Stimulated activated naive B cell treated with anti-CD40 and anti-IgM and Interleukin-4, amounts not matched to agents 10 μg/mL and 1 μg/mL and 100 μg/mL, for 72 hours (primary cell): ENCODE data around the gene GPR18.
A peak's percentile ranks its signal among the peaks of the same experiment; 100 is the strongest.

Experiments used
- ATAC-seq, 2 donors: fragments of 150-1000 bp; cut with Tn5 transposase; replicated peaks; 2 replicates each; pipeline ENCODE4 v1.10.0; 2021; ENCODE audit warnings: moderate library complexity in 1 of 2
- DNase-seq: peaks from one replicate; pipeline ENCODE4 v3.0.0; 2021
- H3K27ac Mint-ChIP-seq: one replicate; pipeline ENCODE4 v1.8.0; 2022; ENCODE audit warnings: mild to moderate bottlenecking, mixed read lengths
- H3K27me3 Mint-ChIP-seq, 2 donors: one replicate each; pipeline ENCODE4 v1.8.0; 2022; ENCODE audit warnings: mixed read lengths in 2 of 2
- H3K36me3 Mint-ChIP-seq, 2 donors: one replicate each; pipeline ENCODE4 v1.8.0; 2022; ENCODE audit warnings: mixed read lengths in 2 of 2, mild to moderate bottlenecking in 1 of 2
- H3K4me1 Mint-ChIP-seq, 2 donors: one replicate each; pipeline ENCODE4 v1.8.0; 2022; ENCODE audit warnings: mixed read lengths in 2 of 2, mild to moderate bottlenecking in 1 of 2
- H3K4me3 Mint-ChIP-seq, 2 donors: one replicate each; pipeline ENCODE4 v1.8.0; 2022; ENCODE audit warnings: mild to moderate bottlenecking in 2 of 2, mixed read lengths in 2 of 2, moderate library complexity in 1 of 2
- H3K9me3 Mint-ChIP-seq, 2 donors: one replicate each; pipeline ENCODE4 v1.8.0; 2022; ENCODE audit warnings: mixed read lengths in 2 of 2, mild to moderate bottlenecking in 1 of 2

GPR18 gene

DNA sequence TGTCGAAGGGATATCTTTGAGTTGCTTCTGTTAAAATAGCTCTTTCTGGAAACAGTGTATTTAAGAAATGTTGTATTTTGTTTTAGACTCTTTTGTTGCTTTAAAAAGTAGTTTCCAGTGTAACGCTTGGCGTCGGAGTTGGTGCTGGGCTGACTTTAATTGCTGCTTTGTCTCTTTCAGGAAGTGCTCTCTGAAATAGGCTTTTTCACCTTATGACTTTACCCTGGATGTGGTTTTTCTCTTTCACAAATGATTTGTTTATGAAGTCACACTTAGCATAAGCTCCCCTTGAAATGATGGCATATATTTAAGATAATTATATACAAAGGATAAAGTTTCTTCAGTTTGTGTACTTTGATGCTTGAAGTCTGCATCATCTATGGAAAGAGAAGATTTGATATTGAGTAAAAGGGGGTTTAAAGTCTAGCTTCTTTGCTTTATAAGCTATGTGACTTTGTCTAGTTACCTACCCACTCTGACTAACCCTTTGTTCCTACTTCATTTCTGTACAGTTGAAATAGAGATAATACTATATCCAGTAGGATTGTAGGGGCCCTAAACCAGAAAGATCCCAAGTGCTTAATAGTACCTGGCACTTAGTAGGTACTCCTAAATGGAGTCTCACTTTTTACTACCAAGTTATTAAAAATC lies at the start of gene GPR18:
Gene GPR18, minus strand, starts transcription at position 170 of the 651 bp plus-strand sequence. CDS start 2,507 bp downstream, outside the sequence.
- peaks cover 44 to 79% of the 10 kb centered on the region in 2 donors for H3K4me1 Mint-ChIP-seq
- peak within 1 kb of the TSS; percentile 82 for H3K27ac Mint-ChIP-seq
- H3K4me3 Mint-ChIP-seq = peak within 1 kb of the TSS; percentile 81 to 90
- H3K9me3 Mint-ChIP-seq = peaks cover 0 to 2% of the 10 kb centered on the region in 2 donors
- H3K36me3 Mint-ChIP-seq = peaks cover 28 to 37% of the 10 kb centered on the region in 2 donors
- ATAC-seq = peak; percentile 80 to 86
- H3K27me3 Mint-ChIP-seq = no peaks in the 10 kb centered on the region
- no peak for DNase-seq

DNA sequence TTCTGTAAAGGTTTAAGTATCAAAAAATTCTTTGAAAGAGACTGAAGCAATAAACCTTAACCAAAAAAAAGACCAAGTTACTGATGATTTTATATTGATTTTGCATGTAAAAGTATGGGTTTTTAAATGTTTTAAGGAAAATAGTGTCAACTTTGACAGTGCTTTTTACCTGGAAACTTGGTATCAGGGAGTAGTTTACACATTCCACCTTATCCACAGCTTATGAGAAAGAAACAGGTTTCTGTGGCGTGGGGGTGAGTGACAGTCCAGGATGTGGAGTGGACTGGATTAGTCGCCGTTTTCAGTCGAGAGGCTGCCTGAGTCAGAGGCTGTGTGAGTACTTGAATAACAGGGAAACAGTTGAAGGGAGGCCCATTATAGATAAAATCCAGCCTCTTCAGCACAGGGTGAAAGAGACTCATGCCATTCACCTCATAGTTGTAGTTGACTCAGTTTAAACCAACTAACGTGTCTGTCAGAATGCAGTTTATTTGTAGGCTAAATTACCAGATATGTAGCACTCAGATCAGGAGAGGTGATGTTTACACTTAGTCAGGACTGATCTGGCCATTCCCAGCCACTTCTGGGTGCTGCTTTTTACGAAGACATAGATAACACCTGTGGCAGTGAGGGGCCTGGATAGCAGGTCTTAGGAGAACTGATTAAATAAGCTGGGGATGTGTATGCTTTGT lies 49.6 kb upstream of the GPR18 start:
- DNase-seq = peak; percentile 45
- ATAC-seq = peak; percentile 42
- H3K9me3 Mint-ChIP-seq = peaks cover 3 to 4% of the 10 kb centered on the region in 2 donors
- peaks cover 51 to 76% of the 10 kb centered on the region in 2 donors for H3K4me1 Mint-ChIP-seq
- H3K4me3 Mint-ChIP-seq = peak overlapping the region; percentile 93 to 99
- peaks cover 54 to 76% of the 10 kb centered on the region in 2 donors for H3K36me3 Mint-ChIP-seq
- peak overlapping the region; percentile 98 for H3K27ac Mint-ChIP-seq
- H3K27me3 Mint-ChIP-seq = no peaks in the 10 kb centered on the region

GRCh38 chr13:99307247-99307646 lies 49.1 kb upstream of the GPR18 start, which contains the start of gene GPR183:
GPR183 (minus strand) TSS chr13:99307399; CDS start chr13:99296145, 11,254 bp downstream.
- Mint-ChIP-seq H3K36me3 (peaks cover 52 to 72% of the 10 kb centered on the region in 2 donors), H3K9me3 (no peaks in the 10 kb centered on the region), H3K27me3 (no peaks in the 10 kb centered on the region), H3K27ac (peak within 1 kb of the TSS; percentile 98), H3K4me3 (peak within 1 kb of the TSS; percentile 93 to 99), H3K4me1 (peaks cover 48 to 75% of the 10 kb centered on the region in 2 donors)
- DNase-seq (peak; percentile 48), ATAC-seq (peak; percentile 64 to 73)

GRCh38 chr13:99305566-99305965 lies 47.4 kb upstream of the GPR18 start:
- DNase-seq (no peak), ATAC-seq (no peak)
- H3K27me3 Mint-ChIP-seq = no peaks in the 10 kb centered on the region
- H3K4me3 Mint-ChIP-seq = peak overlapping the region; percentile 93 to 99
- peaks cover 44 to 64% of the 10 kb centered on the region in 2 donors for H3K4me1 Mint-ChIP-seq
- peaks cover 53 to 71% of the 10 kb centered on the region in 2 donors for H3K36me3 Mint-ChIP-seq
- H3K27ac Mint-ChIP-seq = peak overlapping the region; percentile 98
- no peaks in the 10 kb centered on the region for H3K9me3 Mint-ChIP-seq

DNA sequence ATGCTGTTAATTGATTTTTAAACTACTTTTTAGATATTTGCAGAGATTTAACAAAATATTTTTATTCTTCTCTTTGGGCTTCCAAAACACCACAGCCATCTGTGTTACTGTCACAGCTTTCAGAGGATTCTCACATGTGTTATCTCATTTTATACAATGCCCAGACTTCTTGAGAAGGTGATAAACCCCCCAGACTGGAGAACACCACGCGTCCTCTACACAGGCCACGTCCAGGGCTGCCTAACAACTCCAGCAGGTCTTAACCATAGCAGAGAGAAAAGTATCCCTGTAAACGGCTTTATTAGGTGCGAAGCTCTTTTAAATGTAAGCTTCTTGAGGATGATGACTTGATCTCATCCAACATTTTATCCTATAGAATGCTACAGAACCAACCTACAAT lies 47.0 kb upstream of the GPR18 start:
- Mint-ChIP-seq H3K27ac (peak overlapping the region; percentile 98), H3K27me3 (no peaks in the 10 kb centered on the region), H3K4me1 (peaks cover 47 to 66% of the 10 kb centered on the region in 2 donors), H3K36me3 (peaks cover 55 to 75% of the 10 kb centered on the region in 2 donors), H3K4me3 (peak overlapping the region; percentile 93 to 99), H3K9me3 (no peaks in the 10 kb centered on the region)
- ATAC-seq (no peak), DNase-seq (no peak)

DNA sequence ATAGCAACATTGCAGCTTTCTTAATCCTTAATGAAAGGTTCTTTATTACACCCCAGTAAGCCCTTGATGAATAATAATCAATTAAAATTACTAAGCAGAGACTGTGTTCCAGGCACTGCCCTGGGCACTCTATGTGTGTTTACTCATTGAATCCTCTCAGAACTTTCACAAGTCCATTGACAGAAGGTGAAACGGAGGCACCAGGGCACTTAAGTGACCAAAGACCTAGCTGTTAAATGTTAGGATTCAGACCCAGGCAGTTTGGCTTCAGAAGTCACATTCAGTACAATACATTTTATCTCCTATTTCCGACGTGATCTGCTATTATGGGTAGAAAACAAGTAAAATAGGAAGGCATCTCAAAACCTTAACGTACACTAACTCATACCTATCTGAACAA lies 46.4 kb upstream of the GPR18 start:
- DNase-seq = no peak
- Mint-ChIP-seq H3K4me1 (peaks cover 45 to 66% of the 10 kb centered on the region in 2 donors), H3K4me3 (peak overlapping the region; percentile 98 to 99), H3K36me3 (peaks cover 53 to 78% of the 10 kb centered on the region in 2 donors), H3K27me3 (no peaks in the 10 kb centered on the region), H3K9me3 (no peaks in the 10 kb centered on the region), H3K27ac (peak overlapping the region; percentile 98)
- no peak for ATAC-seq

DNA sequence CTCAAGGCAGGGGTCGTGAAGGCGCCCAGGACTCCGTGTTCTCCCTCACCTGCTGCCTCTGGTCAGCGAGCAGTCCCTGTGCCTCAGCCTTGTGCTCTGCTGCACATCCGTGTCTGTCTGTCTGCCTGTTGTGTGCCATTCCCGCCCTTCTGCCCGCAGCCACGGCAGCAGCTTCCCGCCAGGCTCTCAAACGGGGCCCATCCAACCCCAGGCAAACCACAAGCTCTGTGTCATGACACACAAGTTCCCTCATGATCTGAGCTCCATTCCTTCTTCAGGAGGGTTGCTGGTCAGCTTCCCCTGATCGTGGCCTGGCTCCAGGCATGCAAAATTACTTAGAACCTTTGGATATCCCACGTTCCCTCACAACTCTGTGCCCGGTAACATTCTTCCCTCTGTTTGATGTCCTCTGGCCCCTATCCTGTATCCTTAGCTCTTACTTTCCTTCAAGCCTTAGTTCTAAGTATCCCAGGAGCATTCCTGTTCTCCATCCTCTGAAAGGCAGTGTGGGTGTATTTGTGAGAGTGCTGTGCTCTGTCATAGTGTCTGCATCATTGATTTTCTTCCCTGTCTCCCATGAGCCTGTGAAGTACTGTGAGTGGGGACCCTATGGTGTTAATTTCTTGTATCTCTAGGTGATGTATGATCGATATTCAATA lies 45.8 kb upstream of the GPR18 start:
- DNase-seq = no peak

GRCh38 chr13:99302637-99303505 lies 44.7 kb upstream of the GPR18 start:
- Mint-ChIP-seq H3K27ac (peak overlapping the region; percentile 98), H3K9me3 (no peaks in the 10 kb centered on the region), H3K4me1 (peaks cover 44 to 64% of the 10 kb centered on the region in 2 donors), H3K27me3 (no peaks in the 10 kb centered on the region), H3K36me3 (peaks cover 46 to 71% of the 10 kb centered on the region in 2 donors), H3K4me3 (peak overlapping the region; percentile 98 to 99)
- ATAC-seq = no peak
- no peak for DNase-seq

More for the DNA sequence above, 45.8 kb upstream of the GPR18 start:
- H3K4me1 Mint-ChIP-seq = peaks cover 46 to 66% of the 10 kb centered on the region in 2 donors
- H3K9me3 Mint-ChIP-seq = no peaks in the 10 kb centered on the region
- peak overlapping the region; percentile 98 to 99 for H3K4me3 Mint-ChIP-seq
- ATAC-seq = no peak
- H3K36me3 Mint-ChIP-seq = peaks cover 50 to 76% of the 10 kb centered on the region in 2 donors
- no peaks in the 10 kb centered on the region for H3K27me3 Mint-ChIP-seq
- peak overlapping the region; percentile 98 for H3K27ac Mint-ChIP-seq

DNA sequence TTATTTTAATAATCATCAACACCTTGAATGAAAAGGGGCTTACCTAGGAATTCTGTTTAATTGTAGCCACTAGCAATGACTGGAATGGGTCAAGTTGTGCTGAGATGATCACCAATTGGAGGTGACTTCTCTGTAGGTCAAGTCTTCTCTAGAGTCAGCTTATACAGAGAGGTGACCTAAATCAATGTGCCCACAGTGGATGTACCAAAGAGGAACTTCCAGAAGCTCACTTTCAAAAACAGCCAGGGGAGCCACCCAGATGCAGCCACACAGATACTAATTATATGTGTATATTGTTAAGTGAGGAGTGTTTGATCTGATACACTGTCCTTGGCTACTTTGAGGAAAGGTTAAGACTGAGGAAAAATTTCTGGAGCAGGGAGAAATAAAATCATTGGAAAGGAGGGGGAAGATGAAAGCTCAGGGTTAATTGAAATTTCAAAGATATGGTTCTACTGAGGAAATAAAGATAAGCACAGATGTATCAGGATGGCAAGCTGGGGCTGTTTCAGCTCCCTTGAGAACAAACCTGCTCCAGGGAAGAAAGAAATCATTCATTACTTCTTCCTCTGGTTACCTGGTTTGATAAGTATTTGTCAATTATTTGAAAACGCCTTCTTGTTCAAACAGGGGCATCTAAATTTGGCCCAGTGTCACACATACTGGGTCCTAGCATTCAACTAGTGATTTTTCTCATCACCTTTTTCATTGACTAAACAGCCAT lies 43.9 kb upstream of the GPR18 start:
- H3K4me1 Mint-ChIP-seq = peaks cover 48 to 67% of the 10 kb centered on the region in 2 donors
- ATAC-seq (peak; percentile 64 to 76), DNase-seq (no peak)
- H3K4me3 Mint-ChIP-seq = peak overlapping the region; percentile 98 to 99
- H3K36me3 Mint-ChIP-seq = peaks cover 51 to 74% of the 10 kb centered on the region in 2 donors
- H3K27ac Mint-ChIP-seq = peak overlapping the region; percentile 98
- no peaks in the 10 kb centered on the region for H3K9me3 Mint-ChIP-seq
- H3K27me3 Mint-ChIP-seq = no peaks in the 10 kb centered on the region

DNA sequence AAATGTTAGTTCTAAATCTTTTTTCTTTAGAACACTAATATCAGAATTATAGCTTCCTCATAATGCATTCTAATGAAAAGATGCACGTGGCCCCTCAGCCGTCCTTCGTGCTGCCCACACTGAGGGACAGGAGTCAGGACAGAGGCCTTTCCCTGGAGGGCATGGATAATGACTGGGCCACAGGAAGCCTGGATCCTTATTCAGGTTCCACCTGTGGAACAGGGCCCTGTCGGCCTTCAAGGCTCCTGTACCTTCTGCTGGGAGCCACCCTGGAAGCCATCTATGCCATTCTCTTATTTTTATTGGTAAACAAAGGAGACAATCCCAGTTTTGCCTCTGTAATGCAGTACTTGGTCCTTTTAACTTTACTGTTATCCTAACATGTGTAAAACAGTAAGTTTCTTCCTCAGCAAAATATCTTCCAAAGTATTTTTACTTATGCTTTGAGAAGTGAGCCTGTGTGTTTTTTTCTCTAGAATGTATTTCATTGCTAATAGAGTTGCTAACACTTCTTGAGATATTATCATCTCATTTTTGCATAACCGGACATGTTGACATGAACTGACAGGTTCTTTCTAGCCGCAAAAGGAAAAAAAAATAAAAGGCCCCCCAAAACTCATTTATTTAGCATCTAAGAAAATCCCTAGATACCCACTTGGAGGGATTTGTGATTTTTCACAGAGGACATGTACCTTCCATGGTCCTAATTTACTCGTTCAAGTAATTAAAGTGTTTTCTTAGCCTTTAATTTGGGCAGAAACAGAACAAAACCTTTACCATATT lies 43.1 kb upstream of the GPR18 start:
- H3K9me3 Mint-ChIP-seq = no peaks in the 10 kb centered on the region
- DNase-seq (no peak), ATAC-seq (no peak)
- peaks cover 48 to 70% of the 10 kb centered on the region in 2 donors for H3K36me3 Mint-ChIP-seq
- H3K27me3 Mint-ChIP-seq = no peaks in the 10 kb centered on the region
- H3K4me1 Mint-ChIP-seq = peaks cover 49 to 73% of the 10 kb centered on the region in 2 donors
- peak overlapping the region in 1 of 2 donors; percentile 12 for H3K4me3 Mint-ChIP-seq
- H3K27ac Mint-ChIP-seq = peak overlapping the region; percentile 65

- peaks cover 59 to 81% of the 10 kb centered on the region in 2 donors for H3K4me1 Mint-ChIP-seq
- no peaks in the 10 kb centered on the region for H3K9me3 Mint-ChIP-seq
- H3K4me3 Mint-ChIP-seq = peak overlapping the region; percentile 60 to 70
- DNase-seq = no peak
- no peak for ATAC-seq
- peak overlapping the region; percentile 86 for H3K27ac Mint-ChIP-seq
- no peaks in the 10 kb centered on the region for H3K27me3 Mint-ChIP-seq
- peaks cover 50 to 67% of the 10 kb centered on the region in 2 donors for H3K36me3 Mint-ChIP-seq
These were observed 41.8 kb upstream of the GPR18 start for GRCh38 chr13:99299920-99300341.

DNA sequence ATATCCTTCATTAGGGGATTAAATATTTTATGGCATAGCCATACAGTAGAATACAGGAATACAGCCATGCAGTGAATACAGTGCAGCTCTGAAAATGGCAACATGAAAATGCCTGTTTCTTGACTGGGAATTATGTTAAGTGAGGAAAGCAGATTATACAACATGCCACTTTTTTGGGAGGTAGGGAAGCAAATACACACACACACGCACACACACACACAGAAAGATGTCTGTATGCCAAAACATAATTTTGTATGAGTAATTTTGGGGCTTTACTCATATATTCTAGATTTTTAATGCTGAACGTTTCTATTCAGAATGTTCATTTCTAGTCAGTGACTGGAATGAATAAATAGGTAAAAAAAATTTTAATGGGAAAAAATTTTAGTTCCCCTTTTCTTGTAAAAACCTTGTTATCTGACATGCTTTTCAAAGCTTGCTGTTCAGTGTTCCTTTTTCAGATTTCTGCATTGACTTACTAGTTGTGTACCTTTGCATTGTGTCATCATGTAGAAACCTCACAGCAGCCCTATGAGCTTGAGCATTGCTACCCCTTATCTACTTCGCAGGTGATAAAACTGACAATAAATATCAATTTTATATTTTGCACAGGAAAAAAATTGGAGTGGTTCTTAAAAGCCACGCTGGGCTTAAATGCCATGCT lies 41.2 kb upstream of the GPR18 start:
- peaks cover 46 to 62% of the 10 kb centered on the region in 2 donors for H3K36me3 Mint-ChIP-seq
- no peak for ATAC-seq
- H3K27ac Mint-ChIP-seq = peak overlapping the region; percentile 86
- H3K27me3 Mint-ChIP-seq = no peaks in the 10 kb centered on the region
- peak overlapping the region; percentile 70 to 72 for H3K4me3 Mint-ChIP-seq
- no peaks in the 10 kb centered on the region for H3K9me3 Mint-ChIP-seq
- H3K4me1 Mint-ChIP-seq = peaks cover 55 to 76% of the 10 kb centered on the region in 2 donors
- no peak for DNase-seq
